Measurements from ENCODE around the gene TRIM28.

The TRIM28 gene

GRCh38 chr19:58560007-58560887 is 16.4 kb downstream of the TRIM28 start:
- DNase-seq (ENCODE audit: low read depth), result no peak
- TF ChIP-seq CTCF (conservative IDR thresholded peaks at IDR 0.05; ENCODE audit: low read depth, low read length), result no peak
- peak overlapping the region; percentile 98 for H3K4me3 ChIP-seq (ENCODE audit: low read depth, low read length)

GRCh38 chr19:58560921-58561320 is 17.1 kb downstream of the TRIM28 start:
- no peak overlapping the region for H3K4me3 ChIP-seq (ENCODE audit: low read depth, low read length)
- no peak for TF ChIP-seq CTCF (conservative IDR thresholded peaks at IDR 0.05; ENCODE audit: low read depth, low read length)
- no peak for DNase-seq (ENCODE audit: low read depth)

GRCh38 chr19:58561373-58562121 is 17.7 kb downstream of the TRIM28 start:
- H3K4me3 ChIP-seq (ENCODE audit: low read depth, low read length), result no peak overlapping the region
- DNase-seq (ENCODE audit: low read depth), result no peak
- no peak for TF ChIP-seq CTCF (conservative IDR thresholded peaks at IDR 0.05; ENCODE audit: low read depth, low read length)

GRCh38 chr19:58562122-58563033 is 18.5 kb downstream of the TRIM28 start:
- no peak for TF ChIP-seq CTCF (conservative IDR thresholded peaks at IDR 0.05; ENCODE audit: low read depth, low read length)
- peak overlapping the region; percentile 28 for H3K4me3 ChIP-seq (ENCODE audit: low read depth, low read length)
- peak; percentile 40 for DNase-seq (ENCODE audit: low read depth)

GRCh38 chr19:58563034-58563573 is 19.2 kb downstream of the TRIM28 start:
- peak overlapping the region; percentile 28 for H3K4me3 ChIP-seq (ENCODE audit: low read depth, low read length)
- DNase-seq (ENCODE audit: low read depth), result no peak
- TF ChIP-seq CTCF (conservative IDR thresholded peaks at IDR 0.05; ENCODE audit: low read depth, low read length), result no peak

GRCh38 chr19:58563823-58564222 is 20.0 kb downstream of the TRIM28 start:
- no peak for TF ChIP-seq CTCF (conservative IDR thresholded peaks at IDR 0.05; ENCODE audit: low read depth, low read length)
- DNase-seq (ENCODE audit: low read depth), result no peak
- H3K4me3 ChIP-seq (ENCODE audit: low read depth, low read length), result no peak overlapping the region

Measured in choroid plexus epithelial cell (primary cell).